Suprapubic skin (tissue), 4 donors: ENCODE results near the gene SMARCD3. TPM values are rescaled to one million over a fixed set of nuclear protein-coding genes. Genes with fewer than 3 reads are reported as not detected.
A peak's percentile ranks its signal among the peaks of the same experiment; 100 is the strongest.

Source experiments
- DNase-seq, 2 donors: peaks; one replicate each; pipeline ENCODE4 v3.0.0-alpha.2; 2019; ENCODE audit warnings: low spot score in 2 of 2
- H3K27ac ChIP-seq: fragments of 200-600 bp; sonication (generic); one replicate; pipeline ENCODE4 v1.5.1; 2019
- H3K27me3 ChIP-seq: fragments of 200-600 bp; sonication (generic); one replicate; pipeline ENCODE4 v1.5.1; 2019
- H3K36me3 ChIP-seq: fragments of 200-600 bp; sonication (generic); one replicate; pipeline ENCODE4 v1.5.1; 2019
- H3K4me1 ChIP-seq: fragments of 200-600 bp; sonication (generic); one replicate; pipeline ENCODE4 v1.5.1; 2019
- H3K4me3 ChIP-seq: fragments of 200-600 bp; sonication (generic); one replicate; pipeline ENCODE4 v1.5.1; 2019; ENCODE audit warnings: mild to moderate bottlenecking
- H3K9me3 ChIP-seq: fragments of 200-600 bp; sonication (generic); one replicate; pipeline ENCODE4 v1.5.1; 2019
- CTCF ChIP-seq, 2 donors: fragments of 200-600 bp in 1 of 2; fragments of 450-650 bp in 1 of 2; sonication (generic) in 1 of 2; IDR thresholded peaks; one replicate each; pipeline ENCODE4 v1.5.1; 2016 to 2019; ENCODE audit warnings: antibody characterized with exemption in 2 of 2, mild to moderate bottlenecking in 1 of 2, moderate library complexity in 1 of 2
- EP300 ChIP-seq: sonication (generic); formaldehyde crosslinking; IDR thresholded peaks from one replicate; pipeline ENCODE4 v1.6.1; 2017; ENCODE audit warnings: antibody characterized with exemption
- POLR2A ChIP-seq, 2 donors: fragments of 450-650 bp; IDR thresholded peaks; one replicate each; pipeline ENCODE4 v1.6.1; 2017; ENCODE audit warnings: antibody characterized with exemption in 2 of 2, mild to moderate bottlenecking in 2 of 2, moderate library complexity in 2 of 2
- POLR2AphosphoS5 ChIP-seq, 3 donors: sonication (generic); formaldehyde crosslinking; IDR thresholded peaks; one replicate each; pipeline ENCODE4 v1.6.1; 2017; ENCODE audit warnings: antibody characterized with exemption in 3 of 3
- WGBS: methylation state at CpG from one replicate; pipeline ENCODE4 v1.1.5; 2018; 5-methylcytosine and 5-hydroxymethylcytosine counted together
- total RNA-seq, 4 donors: library from RNA; depleted of rRNA; stranded (reverse); fragments of >200 nt; gene quantifications; one replicate each; pipeline ENCODE4 v1.1.0, GENCODE V29; 2016

SMARCD3 gene
- total RNA-seq, 4 donors from 2014 or later: 9.6 to 15.8 (median 10.9) TPM

- H3K27ac ChIP-seq: peak overlapping the region; percentile 62
- 2% methylated on average over 15 of the region's 19 CpGs for WGBS
- TF ChIP-seq EP300 (no peak), CTCF (IDR thresholded peaks at IDR 0.05) (no peak), POLR2A (IDR thresholded peaks at IDR 0.05) (no peak), POLR2AphosphoS5 (IDR thresholded peaks at IDR 0.05) (no peak)
- H3K4me3 ChIP-seq: peak overlapping the region; percentile 58
- no peaks in the 10 kb centered on the region for H3K27me3 ChIP-seq
- DNase-seq: peak in 1 of 2 donors; percentile 67
- no peaks in the 10 kb centered on the region for H3K36me3 ChIP-seq
- H3K4me1 ChIP-seq: peaks cover 64% of the 10 kb centered on the region
- no peaks in the 10 kb centered on the region for H3K9me3 ChIP-seq
Measured at GRCh38 chr7:151251328-151251688, 2.8 kb upstream of the SMARCD3 start.

- TF ChIP-seq EP300: no peak
- no peak for TF ChIP-seq POLR2AphosphoS5 (IDR thresholded peaks at IDR 0.05)
- no peak for TF ChIP-seq CTCF (IDR thresholded peaks at IDR 0.05)
- TF ChIP-seq POLR2A (IDR thresholded peaks at IDR 0.05): no peak
- peaks cover 5% of the 10 kb centered on the region for H3K27me3 ChIP-seq
- H3K4me1 ChIP-seq: peaks cover 73% of the 10 kb centered on the region
- peak overlapping the region; percentile 58 for H3K4me3 ChIP-seq
- H3K36me3 ChIP-seq: no peaks in the 10 kb centered on the region
- DNase-seq: peak in 1 of 2 donors; percentile 56
- no peaks in the 10 kb centered on the region for H3K9me3 ChIP-seq
- H3K27ac ChIP-seq: peak overlapping the region; percentile 86
- WGBS: 55% methylated on average over 7 of the region's 7 CpGs
Measured at GRCh38 chr7:151250181-151251132, 2.0 kb upstream of the SMARCD3 start.

DNA sequence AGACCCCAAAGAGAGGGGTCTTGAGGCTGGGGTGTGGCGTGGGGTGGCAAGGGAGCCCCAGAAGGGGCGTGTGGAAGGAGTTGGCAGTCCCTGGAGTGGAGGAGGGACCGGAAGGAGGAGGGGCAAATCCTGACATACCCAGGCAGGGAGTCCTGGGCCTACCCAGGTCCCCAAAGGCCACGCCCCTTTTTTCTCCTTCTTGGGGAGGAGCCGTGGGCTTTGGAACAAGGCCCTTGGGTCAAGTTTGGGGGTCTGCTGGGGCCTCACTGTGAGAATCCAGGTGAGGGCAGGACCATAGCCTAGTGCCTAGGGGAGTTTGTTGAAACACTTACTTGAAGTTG lies 1.2 kb upstream of the SMARCD3 start:
- no peak for TF ChIP-seq CTCF (IDR thresholded peaks at IDR 0.05)
- no peak for TF ChIP-seq EP300
- no peak for TF ChIP-seq POLR2AphosphoS5 (IDR thresholded peaks at IDR 0.05)
- no peak for TF ChIP-seq POLR2A (IDR thresholded peaks at IDR 0.05)
- Histone ChIP-seq H3K27ac (peak overlapping the region; percentile 86), H3K27me3 (peaks cover 9% of the 10 kb centered on the region), H3K9me3 (no peaks in the 10 kb centered on the region), H3K4me1 (peaks cover 80% of the 10 kb centered on the region), H3K36me3 (no peaks in the 10 kb centered on the region), H3K4me3 (peak overlapping the region; percentile 68)
- peak in 1 of 2 donors; percentile 75 for DNase-seq
- 12% methylated on average over 5 of the region's 5 CpGs for WGBS

GRCh38 chr7:151249034-151249731 lies 689 bp upstream of the SMARCD3 start:
- WGBS: 3% methylated on average over 20 of the region's 45 CpGs
- Histone ChIP-seq H3K9me3 (no peaks in the 10 kb centered on the region), H3K27ac (peak overlapping the region; percentile 86), H3K27me3 (peaks cover 9% of the 10 kb centered on the region), H3K36me3 (no peaks in the 10 kb centered on the region), H3K4me1 (peaks cover 84% of the 10 kb centered on the region), H3K4me3 (peak overlapping the region; percentile 68)
- TF ChIP-seq CTCF (IDR thresholded peaks at IDR 0.05) (no peak), POLR2AphosphoS5 (IDR thresholded peaks at IDR 0.05) (no peak), POLR2A (IDR thresholded peaks at IDR 0.05) (no peak)
- DNase-seq: peak in 1 of 2 donors; percentile 83
